ENCODE data around the gene CNGA2.

GRCh38 chrX:151792505-151792904 is 58.0 kb downstream of the CNGA2 start:
- TF ChIP-seq CTCF (IDR thresholded peaks at IDR 0.05; ENCODE audit: low read depth, low read length, poor library complexity, severe bottlenecking) (no peak), EZH2phosphoT487 (IDR thresholded peaks at IDR 0.05; ENCODE audit: borderline replicate concordance, low read length) (no peak)

Data from DOHH2 (cell line).